HL-60 (cell line): Measurements from ENCODE around the gene ANO6.

Experiments
- CTCF ChIP-seq: IDR thresholded peaks from one replicate; pipeline ENCODE4 v1.5.1; 2011; ENCODE audit warnings: low read length, control low read depth, inconsistent platforms; ENCODE audit not compliant: insufficient read depth
- POLR2AphosphoS5 ChIP-seq: IDR thresholded peaks from 2 replicates; pipeline ENCODE4 v1.6.1; 2012; ENCODE audit warnings: low read depth
- REST ChIP-seq: IDR thresholded peaks from 2 replicates; pipeline ENCODE4 v1.6.1; 2012; ENCODE audit warnings: low read depth; ENCODE audit not compliant: insufficient replicate concordance

- TF ChIP-seq CTCF (no peak), REST (no peak), POLR2AphosphoS5 (no peak)
Observed at GRCh38 chr12:45433441-45433868, 217.6 kb downstream of the ANO6 start.
